GM12873 (cell line): Measurements from ENCODE around the gene ENO4.

Experiments used
- CTCF ChIP-seq: IDR thresholded peaks from 2 replicates; pipeline ENCODE4 v1.5.1; 2012; ENCODE audit warnings: low read depth, mild to moderate bottlenecking, moderate library complexity, low read length, control low read depth; ENCODE audit not compliant: insufficient read depth; ENCODE audit errors: missing control alignments

Gene ENO4

GRCh38 chr10:116882639-116883038 lies 33.3 kb downstream of the ENO4 start:
- TF ChIP-seq CTCF: no peak

- TF ChIP-seq CTCF: no peak
Observed at GRCh38 chr10:116886772-116887171, 37.5 kb downstream of the ENO4 start.

DNA sequence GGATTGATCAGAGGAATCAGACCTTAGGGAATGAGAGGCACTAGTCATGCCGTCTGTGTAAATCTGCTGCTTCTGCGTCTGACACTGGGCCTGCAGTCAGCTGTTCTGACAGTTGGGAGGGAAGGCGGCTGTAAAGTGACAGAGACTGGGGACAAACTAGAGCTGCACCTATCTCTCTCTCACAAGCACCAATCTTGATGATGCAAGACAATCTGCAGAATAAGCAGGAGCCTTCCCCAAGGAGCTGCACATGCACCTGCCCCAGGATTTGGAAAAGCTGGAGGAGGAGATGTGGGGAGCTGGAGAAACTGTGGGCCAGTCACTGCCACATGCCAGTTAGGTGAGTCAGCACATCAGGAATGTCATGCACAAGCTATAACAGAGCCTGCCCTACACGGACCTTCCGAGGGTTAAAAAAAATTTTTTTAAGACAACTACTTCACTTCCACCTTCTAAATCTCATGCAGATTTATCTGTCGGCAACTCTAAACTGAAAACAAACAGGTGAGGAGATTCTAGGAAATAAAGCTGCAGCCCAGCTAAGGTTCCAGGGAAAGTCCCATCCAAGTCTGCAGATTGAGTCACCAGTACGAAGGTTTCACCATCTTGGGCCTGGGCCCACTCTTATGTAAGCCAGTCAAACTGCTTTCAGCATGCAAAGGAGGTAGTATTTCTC lies 39.2 kb downstream of the ENO4 start:
- TF ChIP-seq CTCF: no peak

GRCh38 chr10:116889066-116889465 lies 39.8 kb downstream of the ENO4 start:
- no peak for TF ChIP-seq CTCF

DNA sequence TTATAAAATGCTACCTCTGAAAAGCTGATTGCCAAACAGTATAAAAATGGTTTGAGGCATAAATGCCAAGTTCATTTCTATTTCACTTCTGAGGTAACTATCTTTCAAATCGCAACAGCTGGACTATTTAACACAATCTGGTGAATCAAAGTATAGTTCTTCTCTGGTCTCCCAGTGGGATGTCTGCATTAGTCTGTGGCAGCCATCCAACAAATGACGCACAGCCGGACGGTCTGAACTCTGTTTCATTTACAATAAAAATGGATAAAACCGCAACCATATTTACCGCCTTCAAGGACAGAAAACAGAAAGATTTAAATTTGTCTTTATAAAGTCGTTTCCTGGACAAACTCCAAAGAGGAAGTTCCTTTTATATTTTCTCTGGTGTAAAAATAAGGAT lies 41.9 kb downstream of the ENO4 start:
- no peak for TF ChIP-seq CTCF

- TF ChIP-seq CTCF: no peak
Observed at GRCh38 chr10:116892907-116893685, 43.8 kb downstream of the ENO4 start.

DNA sequence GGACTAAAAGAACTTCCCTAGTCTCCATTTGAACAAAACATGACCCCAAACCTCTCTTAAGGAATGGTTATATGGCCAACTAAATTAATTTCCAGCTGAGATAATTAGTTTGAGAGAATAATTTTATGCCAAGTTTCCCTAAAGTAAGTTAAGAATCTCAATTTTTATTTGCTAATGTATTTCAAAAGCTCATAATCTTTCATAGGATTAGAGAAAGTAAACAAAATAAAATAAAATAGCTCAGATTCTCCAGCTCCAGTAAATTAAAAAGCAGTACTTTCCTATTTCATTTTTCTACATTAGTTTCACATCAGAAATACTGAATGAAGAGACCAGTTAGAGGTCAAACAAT lies 44.4 kb downstream of the ENO4 start:
- no peak for TF ChIP-seq CTCF
